ENCODE results near the gene KRTAP9-2.
"Not testable (repeated sequence)": the region's sequence is repeated elsewhere in the genome, so short reads cannot be mapped to it uniquely, and the experiment has no call there.

KRTAP9-2 gene

DNA sequence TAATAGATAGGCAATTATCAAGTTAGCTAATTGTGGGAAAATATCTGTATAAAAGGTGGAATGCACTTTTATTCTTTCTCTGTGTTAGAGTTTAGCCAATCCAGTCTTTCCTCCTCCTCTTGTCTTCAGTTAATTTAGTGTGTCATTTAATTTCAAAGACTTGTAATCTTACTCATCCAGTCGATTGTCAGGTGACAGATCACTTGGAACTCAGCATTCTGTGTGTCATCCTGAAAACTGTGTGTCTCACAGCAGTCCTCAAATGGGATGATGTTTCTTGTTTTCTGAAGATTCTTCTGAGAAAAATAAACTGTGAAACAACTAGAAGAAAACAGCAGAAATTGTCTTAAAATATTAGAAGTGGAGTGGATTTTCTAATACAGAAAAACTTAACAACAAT lies 41.4 kb upstream of the KRTAP9-2 start:
- DNase-seq, result no peak
- H3K27me3 ChIP-seq, result peaks cover 35% of the 10 kb centered on the region
- H3K4me1 ChIP-seq, result no peaks in the 10 kb centered on the region
- H3K9me3 ChIP-seq, result no peaks in the 10 kb centered on the region; the same call in 1 of the 2 replicates
- no peak overlapping the region for H3K4me3 ChIP-seq (ENCODE audit: low read depth, low read length)
- TF ChIP-seq, protein P1, sequence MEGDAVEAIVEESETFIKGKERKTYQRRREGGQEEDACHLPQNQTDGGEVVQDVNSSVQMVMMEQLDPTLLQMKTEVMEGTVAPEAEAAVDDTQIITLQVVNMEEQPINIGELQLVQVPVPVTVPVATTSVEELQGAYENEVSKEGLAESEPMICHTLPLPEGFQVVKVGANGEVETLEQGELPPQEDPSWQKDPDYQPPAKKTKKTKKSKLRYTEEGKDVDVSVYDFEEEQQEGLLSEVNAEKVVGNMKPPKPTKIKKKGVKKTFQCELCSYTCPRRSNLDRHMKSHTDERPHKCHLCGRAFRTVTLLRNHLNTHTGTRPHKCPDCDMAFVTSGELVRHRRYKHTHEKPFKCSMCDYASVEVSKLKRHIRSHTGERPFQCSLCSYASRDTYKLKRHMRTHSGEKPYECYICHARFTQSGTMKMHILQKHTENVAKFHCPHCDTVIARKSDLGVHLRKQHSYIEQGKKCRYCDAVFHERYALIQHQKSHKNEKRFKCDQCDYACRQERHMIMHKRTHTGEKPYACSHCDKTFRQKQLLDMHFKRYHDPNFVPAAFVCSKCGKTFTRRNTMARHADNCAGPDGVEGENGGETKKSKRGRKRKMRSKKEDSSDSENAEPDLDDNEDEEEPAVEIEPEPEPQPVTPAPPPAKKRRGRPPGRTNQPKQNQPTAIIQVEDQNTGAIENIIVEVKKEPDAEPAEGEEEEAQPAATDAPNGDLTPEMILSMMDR (IDR thresholded peaks at IDR 0.05; ENCODE audit: low read depth, low read length), result no peak
- H3K36me3 ChIP-seq, result no peaks in the 10 kb centered on the region

DNA sequence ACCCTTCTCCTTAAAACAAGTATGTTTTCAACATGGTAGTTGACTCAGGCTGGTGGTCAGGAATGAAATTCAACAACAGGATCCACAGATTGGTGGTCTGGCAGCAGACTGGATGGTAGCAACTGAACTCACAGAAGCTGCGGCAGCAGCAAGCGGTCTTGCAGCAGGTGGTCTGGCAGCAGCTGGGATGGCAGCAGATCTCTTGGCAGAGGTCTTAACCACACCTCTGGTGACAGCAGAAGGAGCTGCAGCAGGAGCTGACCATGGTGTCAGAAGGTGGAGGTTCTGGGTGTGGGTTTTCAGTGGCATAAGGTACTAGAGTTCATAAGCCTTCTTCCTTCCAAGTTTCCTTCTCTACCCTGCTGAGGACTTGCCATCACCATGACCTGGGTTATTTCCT lies 39.6 kb upstream of the KRTAP9-2 start:
- Histone ChIP-seq H3K4me1 (no peaks in the 10 kb centered on the region), H3K9me3 (no peaks in the 10 kb centered on the region; the same call in 1 of the 2 replicates), H3K36me3 (no peaks in the 10 kb centered on the region), H3K27me3 (peaks cover 30% of the 10 kb centered on the region), H3K4me3 (ENCODE audit: low read depth, low read length) (no peak overlapping the region)
- DNase-seq, result no peak
- TF ChIP-seq, protein P1 (IDR thresholded peaks at IDR 0.05; ENCODE audit: low read depth, low read length), result no peak

DNA sequence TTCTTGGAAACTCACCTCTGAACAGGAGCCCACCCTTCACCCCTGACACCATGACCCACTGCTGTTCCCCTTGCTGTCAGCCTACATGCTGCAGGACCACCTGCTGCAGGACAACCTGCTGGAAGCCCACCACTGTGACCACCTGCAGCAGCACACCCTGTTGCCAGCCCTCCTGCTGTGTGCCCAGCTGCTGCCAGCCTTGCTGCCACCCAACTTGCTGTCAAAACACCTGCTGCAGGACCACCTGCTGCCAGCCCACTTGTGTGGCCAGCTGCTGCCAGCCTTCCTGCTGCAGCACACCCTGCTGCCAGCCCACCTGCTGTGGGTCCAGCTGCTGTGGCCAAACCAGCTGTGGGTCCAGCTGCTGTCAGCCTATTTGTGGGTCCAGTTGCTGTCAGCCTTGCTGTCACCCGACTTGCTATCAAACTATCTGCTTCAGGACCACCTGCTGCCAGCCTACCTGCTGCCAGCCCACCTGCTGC lies 36.6 kb upstream of the KRTAP9-2 start, which contains the start of gene KRTAP9-1:
Gene KRTAP9-1 (plus strand): TSS at position 51 of the 482 bp plus-strand sequence. CDS start 0 bp downstream, at position 51.
- H3K9me3 ChIP-seq; H3K36me3 ChIP-seq; DNase-seq; H3K4me1 ChIP-seq; H3K4me3 ChIP-seq (ENCODE audit: low read depth, low read length): not testable (repeated sequence)
- peaks cover 18% of the 10 kb centered on the region for H3K27me3 ChIP-seq

DNA sequence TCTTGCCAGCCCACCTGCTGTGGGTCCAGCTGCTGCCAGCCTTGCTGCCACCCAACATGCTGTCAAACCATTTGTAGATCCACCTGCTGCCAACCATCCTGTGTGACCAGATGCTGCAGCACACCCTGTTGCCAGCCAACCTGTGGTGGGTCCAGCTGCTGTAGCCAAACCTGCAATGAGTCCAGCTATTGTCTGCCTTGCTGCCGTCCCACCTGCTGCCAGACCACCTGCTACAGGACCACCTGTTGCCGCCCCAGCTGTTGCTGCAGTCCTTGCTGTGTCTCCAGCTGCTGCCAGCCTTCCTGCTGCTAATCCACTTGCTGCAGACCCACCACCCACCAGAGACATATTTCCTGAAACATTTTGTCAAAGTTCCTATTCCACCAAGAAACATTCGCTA lies 36.1 kb upstream of the KRTAP9-2 start:
- Histone ChIP-seq H3K9me3 (no peaks in the 10 kb centered on the region), H3K36me3 (no peaks in the 10 kb centered on the region), H3K4me3 (ENCODE audit: low read depth, low read length) (no peak overlapping the region), H3K27me3 (peaks cover 17% of the 10 kb centered on the region), H3K4me1 (no peaks in the 10 kb centered on the region)
- DNase-seq, result no peak
- TF ChIP-seq, protein P1 (IDR thresholded peaks at IDR 0.05; ENCODE audit: low read depth, low read length), result no peak

DNA sequence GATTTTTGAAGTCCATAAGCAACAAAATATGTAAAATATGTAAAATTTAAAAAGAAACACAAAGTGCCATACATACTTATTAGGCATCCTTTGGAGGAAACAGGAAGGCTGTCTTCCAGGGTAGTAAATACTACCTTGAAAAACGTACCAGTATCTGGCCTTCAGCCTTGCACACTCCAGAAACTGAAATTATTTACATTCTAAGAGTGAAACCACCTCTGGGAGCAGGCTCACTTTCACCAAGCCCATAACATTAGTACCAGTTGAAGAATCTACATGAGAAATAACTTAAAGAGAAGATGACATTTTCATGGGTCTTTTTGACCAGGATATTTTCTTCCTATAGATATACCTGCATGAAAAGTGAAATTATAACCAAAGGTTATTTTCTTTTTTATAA lies 30.4 kb upstream of the KRTAP9-2 start:
- H3K9me3 ChIP-seq, result no peaks in the 10 kb centered on the region; the same call in 1 of the 2 replicates
- H3K4me3 ChIP-seq (ENCODE audit: low read depth, low read length), result no peak overlapping the region
- H3K4me1 ChIP-seq, result no peaks in the 10 kb centered on the region
- no peaks in the 10 kb centered on the region for H3K27me3 ChIP-seq
- DNase-seq, result no peak
- no peaks in the 10 kb centered on the region for H3K36me3 ChIP-seq
- TF ChIP-seq, protein P1 (IDR thresholded peaks at IDR 0.05; ENCODE audit: low read depth, low read length), result no peak

DNA sequence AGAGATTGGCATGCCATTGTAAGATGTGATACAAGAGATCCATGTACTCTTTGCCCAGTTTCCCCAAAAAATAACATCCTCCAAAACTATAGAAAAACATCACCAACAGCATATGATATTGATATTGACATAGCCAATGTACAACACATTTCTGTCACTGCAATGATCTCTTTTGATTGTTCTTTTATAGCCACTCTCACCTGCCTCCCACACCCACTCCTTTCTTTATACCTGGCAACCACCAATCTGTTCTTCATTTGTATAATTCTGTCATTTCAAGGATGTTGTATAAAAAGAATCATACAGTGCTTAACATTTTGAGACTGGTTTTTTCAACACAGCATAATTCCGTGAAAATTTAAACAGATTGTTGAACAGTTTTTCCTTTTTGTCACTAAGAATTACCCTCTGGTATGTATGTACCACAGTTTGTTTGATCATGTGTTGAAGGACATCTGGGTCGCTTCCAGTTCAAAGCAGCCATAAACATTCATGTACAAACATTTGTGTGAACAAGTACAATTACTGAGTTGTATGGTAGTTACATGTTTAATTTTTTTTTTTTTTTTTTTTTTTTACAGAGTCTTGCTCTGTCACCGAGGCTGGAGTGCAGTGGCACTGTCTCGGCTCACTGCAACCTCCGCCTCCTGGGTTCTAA lies 26.9 kb upstream of the KRTAP9-2 start:
- Histone ChIP-seq H3K9me3 (no peaks in the 10 kb centered on the region; the same call in 1 of the 2 replicates), H3K27me3 (no peaks in the 10 kb centered on the region), H3K36me3 (no peaks in the 10 kb centered on the region), H3K4me1 (no peaks in the 10 kb centered on the region), H3K4me3 (ENCODE audit: low read depth, low read length) (no peak overlapping the region)
- DNase-seq, result no peak
- TF ChIP-seq, protein P1 (IDR thresholded peaks at IDR 0.05; ENCODE audit: low read depth, low read length), result no peak

Measured in BE2C (cell line).